ENCODE data around the gene KCNG4. TPM values are rescaled to one million over a fixed set of nuclear protein-coding genes. Genes with fewer than 3 reads are reported as not detected.

Gene KCNG4
- total and polyA plus RNA-seq, 10 of the 15 experiments (the other 5 are each of a cell fraction or from before 2014, with no cell fraction given): not detected

- TF ChIP-seq IRF3 (IDR thresholded peaks at IDR 0.05) (no peak), SRF (IDR thresholded peaks at IDR 0.05; ENCODE audit: low read depth in 2 of 2, low read length in 2 of 2) (no peak), BCLAF1 (IDR thresholded peaks at IDR 0.05) (no peak), ATF7 (IDR thresholded peaks at IDR 0.05; ENCODE audit: low read depth) (no peak), NRF1 (conservative IDR thresholded peaks at IDR 0.05; ENCODE audit: low read depth, low read length) (no peak), DPF2 (IDR thresholded peaks at IDR 0.05) (no peak), BMI1 (IDR thresholded peaks at IDR 0.05; ENCODE audit: borderline replicate concordance) (no peak), STAT3 (IDR thresholded peaks at IDR 0.05; ENCODE audit: low read depth, low read length) (no peak), JUND (IDR thresholded peaks at IDR 0.05; ENCODE audit: low read depth, low read length) (no peak), USF2 (IDR thresholded peaks at IDR 0.05; ENCODE audit: borderline replicate concordance, low read depth, low read length) (peak; percentile 47), ATF2 (IDR thresholded peaks at IDR 0.05; ENCODE audit: low read length) (no peak), MEF2B (IDR thresholded peaks at IDR 0.05; ENCODE audit: partially characterized antibody, poor library complexity, severe bottlenecking) (no peak), SIX5 (IDR thresholded peaks at IDR 0.05; ENCODE audit: low read depth, low read length, severe bottlenecking) (peak; percentile 74), RAD51 (IDR thresholded peaks at IDR 0.05) (peak; percentile 81), IRF4 (IDR thresholded peaks at IDR 0.05; ENCODE audit: low read depth, low read length) (no peak), GATAD2B (conservative IDR thresholded peaks at IDR 0.05; ENCODE audit: low read depth) (no peak), SREBF2 (IDR thresholded peaks at IDR 0.05; ENCODE audit: low read length) (no peak), EGR1 (IDR thresholded peaks at IDR 0.05; ENCODE audit: borderline replicate concordance in 1 of 2, low read depth in 2 of 2, low read length in 2 of 2) (no peak), NR2C1 (IDR thresholded peaks at IDR 0.05) (peak; percentile 86), SREBF1 (IDR thresholded peaks at IDR 0.05; ENCODE audit: low read length) (no peak), ZBTB11 (CRISPR knock-in tag; IDR thresholded peaks at IDR 0.05) (no peak), RAD21 (IDR thresholded peaks at IDR 0.05; ENCODE audit: insufficient read depth, low read depth, low read length) (no peak)
Observed at GRCh38 chr16:84266451-84266850, 26.6 kb upstream of the KCNG4 start (continued).

All from GM12878 (cell line).